Spleen (tissue), 11 donors: ENCODE results near the gene GLIS1. TPM values are rescaled to one million over a fixed set of nuclear protein-coding genes. Genes with fewer than 3 reads are reported as not detected.

Experiments
- DNase-seq: peaks from one replicate; pipeline ENCODE4 v3.0.0-alpha.2; 2020
- H3K27ac ChIP-seq, 8 donors: fragments of 200-600 bp; sonication (generic) in 7 of 8; 1 replicate in 4 of 8; 2 replicates in 4 of 8; pipeline versions ENCODE4 v1.5.0 to v1.8.0; 2016 to 2021; ENCODE audit warnings: inconsistent platforms in 4 of 8, mild to moderate bottlenecking in 4 of 8, moderate library complexity in 1 of 8
- H3K27me3 ChIP-seq, 7 donors: fragments of 200-600 bp; sonication (generic) in 6 of 7; replicated peaks in 1 of 7; 1 replicate in 4 of 7; 2 replicates in 3 of 7; pipeline versions ENCODE4 v1.5.0 to v1.8.0; 2016 to 2021; ENCODE audit warnings: inconsistent platforms in 3 of 7, mild to moderate bottlenecking in 1 of 7
- H3K36me3 ChIP-seq, 6 donors: fragments of 200-600 bp; sonication (generic) in 5 of 6; 1 replicate in 4 of 6; 2 replicates in 2 of 6; pipeline versions ENCODE4 v1.5.0 to v1.8.0; 2016 to 2021; ENCODE audit warnings: inconsistent platforms in 2 of 6
- H3K4me1 ChIP-seq, 6 donors: fragments of 200-600 bp; sonication (generic) in 5 of 6; 1 replicate in 3 of 6; 2 replicates in 3 of 6; pipeline versions ENCODE4 v1.5.0 to v1.8.0; 2016 to 2021; ENCODE audit warnings: inconsistent platforms in 3 of 6
- H3K4me3 ChIP-seq, 8 donors: fragments of 200-600 bp; sonication (generic) in 7 of 8; 1 replicate in 4 of 8; 2 replicates in 4 of 8; pipeline versions ENCODE4 v1.5.0 to v1.8.0; 2016 to 2021; ENCODE audit warnings: inconsistent platforms in 4 of 8, mild to moderate bottlenecking in 4 of 8, moderate library complexity in 2 of 8
- H3K9me3 ChIP-seq, 8 donors: fragments of 200-600 bp; sonication (generic) in 7 of 8; 1 replicate in 4 of 8; 2 replicates in 4 of 8; pipeline versions ENCODE4 v1.5.0 to v1.8.0; 2016 to 2021; ENCODE audit warnings: inconsistent platforms in 4 of 8
- CTCF ChIP-seq, 11 experiments: fragments of 200-600 bp in 7 of 11; fragments of 450-650 bp in 4 of 11; sonication (generic) in 4 of 11; IDR thresholded peaks in 8 of 11; conservative IDR thresholded peaks in 3 of 11; 1 replicate in 7 of 11; 2 replicates in 4 of 11; pipeline versions ENCODE4 v1.4.0 to v1.8.0; 2016 to 2021; ENCODE audit warnings: antibody characterized with exemption in 11 of 11, inconsistent platforms in 4 of 11, mild to moderate bottlenecking in 1 of 11
- POLR2A ChIP-seq, 3 donors: fragments of 450-650 bp; IDR thresholded peaks; one replicate each; pipeline ENCODE4 v1.5.1; 2017; ENCODE audit warnings: antibody characterized with exemption in 3 of 3, mild to moderate bottlenecking in 1 of 3
- POLR2AphosphoS5 ChIP-seq, 3 donors: sonication (generic); formaldehyde crosslinking; IDR thresholded peaks; one replicate each; pipeline ENCODE4 v1.5.1; 2017; ENCODE audit warnings: antibody characterized with exemption in 3 of 3
- WGBS, 5 donors: extraction: QIAGEN DNeasy Blood & Tissue Kit in 3 of 5; methylation state at CpG; one replicate each; pipeline versions ENCODE4 v1.1.5 to v1.1.7; 2013 to 2018; 5-methylcytosine and 5-hydroxymethylcytosine counted together
- intact Hi-C: fragments of 100-400 bp; cut with DNase I; formaldehyde crosslinking; loops from one replicate; pipeline ENCODE4 v1.15.0; 2023; ENCODE audit warnings: low total_unique reads
- polyA plus RNA-seq, 3 donors: library from polyadenylated mRNA; stranded (reverse); fragments of 200-250 nt; gene quantifications; one replicate each; pipeline ENCODE4 v1.2.1, GENCODE V29; 2013
- total RNA-seq, 7 donors: library from RNA; depleted of rRNA in 3 of 7; stranded (reverse); fragments of >200 nt in 3 of 7; fragmentation: NEBNext Ultra II Directional in 4 of 7; extraction: Animal tissue kit (Norgen Biotek cat#: 25700) in 4 of 7; gene quantifications; one replicate each; pipeline versions ENCODE4 v1.1.0 to v1.2.1, GENCODE V29; 2016 to 2021
- donor health status: healthy with polysubstance abuse.
- donor health status: DM: no; HTN: no; CAD: no; lungs with moderate emphysema.
- donor health status: DM: no; HTN: no; CAD: no.
- donor health status: Bipolar disorder and iron deficiency.
- donor health status: healthy.
- donor health status: DM: no; HTN: no; CAD: no.
- donor health status: DM: yes; HTN: yes; CAD: no.

Gene GLIS1
- total and polyA plus RNA-seq, 10 donors = 0.04 to 0.39 (median 0.26) TPM; not detected in 5

DNA sequence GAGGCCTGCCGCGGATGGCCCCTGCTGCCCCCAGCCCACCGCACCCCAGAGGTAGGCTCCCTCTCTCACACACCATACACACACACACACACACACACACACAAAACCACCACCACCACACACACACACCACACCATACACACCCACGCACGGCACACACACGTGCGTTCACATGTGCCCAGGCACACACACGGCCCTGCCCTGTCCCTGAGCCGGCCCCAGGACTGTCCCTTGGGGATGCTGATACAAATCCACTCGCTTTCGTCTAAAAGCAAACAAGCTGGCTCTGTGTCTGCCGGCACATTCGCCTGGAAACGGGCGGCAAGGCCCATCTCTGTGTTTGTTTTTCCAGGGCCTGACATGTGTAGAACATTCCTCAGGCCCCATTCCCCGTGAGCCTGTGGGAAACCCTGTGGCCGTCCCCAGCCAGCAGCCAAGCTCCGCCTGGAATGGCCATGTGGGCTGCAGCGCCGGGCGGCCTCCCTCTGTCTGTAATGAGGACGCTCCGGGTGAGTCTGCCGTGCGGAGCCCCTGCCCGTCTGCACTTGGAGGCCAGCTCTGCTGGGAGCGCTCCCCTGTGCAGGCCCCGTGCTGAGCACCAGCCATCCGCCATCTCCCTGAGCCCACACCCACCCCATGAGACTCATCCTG, 212.4 kb downstream of the GLIS1 start:
- Histone ChIP-seq H3K4me3 (no peak overlapping the region), H3K4me1 (no peaks in the 10 kb centered on the region), H3K36me3 (no peaks in the 10 kb centered on the region), H3K27me3 (peaks cover 0 to 5% (median 0%) of the 10 kb centered on the region in 7 donors), H3K27ac (no peak overlapping the region), H3K9me3 (no peaks in the 10 kb centered on the region)
- intact Hi-C loops = no loop called here
- WGBS, 5 donors = 79 to 89% (median 83%) methylated on average over 21 to 29 of the region's 29 CpGs
- no peak for DNase-seq
- TF ChIP-seq CTCF (IDR thresholded peaks at IDR 0.05 in 8 of 11, conservative IDR thresholded peaks at IDR 0.05 in 3 of 11) (no peak), POLR2AphosphoS5 (IDR thresholded peaks at IDR 0.05) (no peak), POLR2A (IDR thresholded peaks at IDR 0.05) (no peak)

- no peaks in the 10 kb centered on the region for H3K36me3 ChIP-seq
- no peaks in the 10 kb centered on the region for H3K9me3 ChIP-seq
- H3K27ac ChIP-seq = no peak overlapping the region
- no peak for DNase-seq
- H3K4me1 ChIP-seq = no peaks in the 10 kb centered on the region
- 74 to 84% (median 80%) methylated on average over 11 of the region's 11 CpGs for WGBS, 5 donors
- no peak overlapping the region for H3K4me3 ChIP-seq
- TF ChIP-seq POLR2A (IDR thresholded peaks at IDR 0.05) (no peak), POLR2AphosphoS5 (IDR thresholded peaks at IDR 0.05) (no peak), CTCF (IDR thresholded peaks at IDR 0.05 in 8 of 11, conservative IDR thresholded peaks at IDR 0.05 in 3 of 11) (no peak)
- intact Hi-C loops = no loop called here
- H3K27me3 ChIP-seq = peaks cover 0 to 5% (median 0%) of the 10 kb centered on the region in 7 donors
These were observed 213.4 kb downstream of the GLIS1 start for GRCh38 chr1:53525595-53525994.

DNA sequence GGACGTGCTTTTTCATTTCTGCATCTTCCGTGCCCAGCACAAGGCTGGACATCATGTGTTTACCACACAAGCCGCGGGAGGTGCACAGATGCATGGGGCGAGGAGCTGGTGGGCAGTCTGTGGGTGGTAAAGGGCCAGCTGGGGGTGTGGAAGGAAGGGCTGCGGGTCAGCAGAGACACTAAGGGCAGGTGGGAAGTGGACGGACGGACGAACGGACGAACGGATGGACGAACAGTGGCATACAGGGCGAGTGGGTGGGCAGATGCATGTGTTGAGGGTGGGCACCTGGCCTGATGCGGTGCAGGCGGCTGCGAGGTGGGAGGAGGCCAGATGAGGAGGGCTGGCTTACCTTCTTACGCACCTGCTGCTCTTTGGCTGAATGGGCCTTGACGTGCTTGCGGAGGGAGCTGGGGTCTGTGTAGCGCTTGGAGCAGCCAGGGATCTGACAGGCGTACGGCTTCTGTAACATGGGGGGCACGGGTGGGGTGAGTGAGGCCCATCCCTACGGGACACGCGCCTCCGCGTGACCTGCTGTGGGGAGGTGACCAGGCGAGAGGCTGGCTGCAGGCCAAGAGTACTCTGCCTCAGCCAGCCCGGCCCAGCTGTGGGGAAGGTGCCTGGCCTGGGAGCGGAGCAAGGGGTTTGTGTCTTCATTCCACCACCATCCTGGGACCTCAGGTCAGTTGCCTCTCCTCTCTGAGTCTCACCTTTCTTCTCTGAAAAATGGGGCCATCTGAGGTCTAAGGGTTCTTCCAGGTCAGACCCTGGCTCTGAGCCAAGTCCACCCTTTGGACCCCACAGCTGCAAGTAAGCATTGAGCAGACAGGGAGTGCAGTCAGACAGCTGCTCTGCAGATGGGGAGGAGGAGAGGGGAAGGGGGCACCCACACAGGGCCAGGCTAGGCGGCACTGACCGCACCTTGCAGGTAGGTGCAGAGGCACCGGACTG, 214.3 kb downstream of the GLIS1 start:
- Histone ChIP-seq H3K27ac (no peak overlapping the region), H3K4me1 (no peaks in the 10 kb centered on the region), H3K27me3 (peaks cover 0 to 5% (median 0%) of the 10 kb centered on the region in 7 donors), H3K36me3 (no peaks in the 10 kb centered on the region), H3K9me3 (no peaks in the 10 kb centered on the region), H3K4me3 (no peak overlapping the region)
- intact Hi-C loops = no loop called here
- DNase-seq = no peak
- 82 to 85% (median 83%) methylated on average over 32 to 35 of the region's 35 CpGs for WGBS, 5 donors
- TF ChIP-seq POLR2AphosphoS5 (IDR thresholded peaks at IDR 0.05) (no peak), POLR2A (IDR thresholded peaks at IDR 0.05) (no peak), CTCF (IDR thresholded peaks at IDR 0.05 in 8 of 11, conservative IDR thresholded peaks at IDR 0.05 in 3 of 11) (no peak)
